K562 (cell line): Measurements from ENCODE around the gene C2CD4D. TPM values are rescaled to one million over a fixed set of nuclear protein-coding genes. Genes with fewer than 3 reads are reported as not detected.

Source experiments
- C11orf30 ChIP-seq: fragments of 450-650 bp; IDR thresholded peaks from 2 replicates; pipeline ENCODE4 v1.6.1; 2016; ENCODE audit warnings: low read depth, mild to moderate bottlenecking
- CEBPB ChIP-seq: fragments of 450-650 bp; IDR thresholded peaks from 2 replicates; pipeline ENCODE4 v1.6.1; 2016; ENCODE audit warnings: missing genetic modification characterization, missing compliant biosample characterization
- GATAD2B ChIP-seq: fragments of 450-650 bp; IDR thresholded peaks from 2 replicates; pipeline ENCODE4 v1.6.1; 2017; ENCODE audit warnings: mild to moderate bottlenecking, borderline replicate concordance
- KAT8 ChIP-seq: fragments of 450-650 bp; IDR thresholded peaks from 2 replicates; pipeline ENCODE4 v1.6.1; 2016; ENCODE audit warnings: low read depth, mild to moderate bottlenecking
- MCM3 ChIP-seq: fragments of 450-650 bp; IDR thresholded peaks from 2 replicates; pipeline ENCODE4 v1.6.1; 2016
- SMARCC2 ChIP-seq: fragments of 450-650 bp; IDR thresholded peaks from 2 replicates; pipeline ENCODE4 v1.6.1; 2017; ENCODE audit warnings: antibody characterized with exemption, moderate library complexity, mild to moderate bottlenecking, low read depth
- WHSC1 ChIP-seq: IDR thresholded peaks from one replicate; pipeline ENCODE4 v1.6.1; 2012; ENCODE audit warnings: low read length, control low read depth, inconsistent platforms
- ZNF354B ChIP-seq: fragments of 250-450 bp; sonication (Bioruptor Pico); IDR thresholded peaks from 2 replicates; pipeline ENCODE4 v1.4.0; 2020
- polyA plus RNA-seq, 8 experiments: library from polyadenylated mRNA; depleted of rRNA in 4 of 8; stranded (reverse) in 5 of 8; unstranded in 3 of 8; fragments of >200 nt; fragmentation: Nextera tagmentation in 2 of 8; fragmentation: Illumina TruSeq in 1 of 8; extraction: Ambion mirVana in 2 of 8; extraction: Trizol in 1 of 8; gene quantifications; 2 replicates each; pipeline versions ENCODE4 v1.2.1 to v1.2.3, GENCODE V29; 2011 to 2014; ENCODE audit warnings: inconsistent platforms in 1 of 8, missing spikeins in 1 of 8
- total RNA-seq, 7 experiments: library from RNA; depleted of rRNA in 6 of 7; stranded (reverse); fragments of >200 nt in 6 of 7; fragmentation: Illumina TruSeq in 2 of 7; extraction: Trizol in 2 of 7; gene quantifications; 2 replicates each; pipeline versions ENCODE4 v1.2.1 to v1.2.3, GENCODE V29; 2011 to 2021; ENCODE audit warnings: low replicate concordance in 1 of 7
- TF ChIP-seq, protein P1 (sequence below): fragments of 200-600 bp; sonication (generic); IDR thresholded peaks from one replicate; pipeline ENCODE4 v1.6.1; 2012; ENCODE audit warnings: mild to moderate bottlenecking, low read depth, low read length, inconsistent platforms

C2CD4D gene
- total and polyA plus RNA-seq, 9 of the 15 experiments (the other 6 are each of a cell fraction or from before 2014, with no cell fraction given) = not detected

DNA sequence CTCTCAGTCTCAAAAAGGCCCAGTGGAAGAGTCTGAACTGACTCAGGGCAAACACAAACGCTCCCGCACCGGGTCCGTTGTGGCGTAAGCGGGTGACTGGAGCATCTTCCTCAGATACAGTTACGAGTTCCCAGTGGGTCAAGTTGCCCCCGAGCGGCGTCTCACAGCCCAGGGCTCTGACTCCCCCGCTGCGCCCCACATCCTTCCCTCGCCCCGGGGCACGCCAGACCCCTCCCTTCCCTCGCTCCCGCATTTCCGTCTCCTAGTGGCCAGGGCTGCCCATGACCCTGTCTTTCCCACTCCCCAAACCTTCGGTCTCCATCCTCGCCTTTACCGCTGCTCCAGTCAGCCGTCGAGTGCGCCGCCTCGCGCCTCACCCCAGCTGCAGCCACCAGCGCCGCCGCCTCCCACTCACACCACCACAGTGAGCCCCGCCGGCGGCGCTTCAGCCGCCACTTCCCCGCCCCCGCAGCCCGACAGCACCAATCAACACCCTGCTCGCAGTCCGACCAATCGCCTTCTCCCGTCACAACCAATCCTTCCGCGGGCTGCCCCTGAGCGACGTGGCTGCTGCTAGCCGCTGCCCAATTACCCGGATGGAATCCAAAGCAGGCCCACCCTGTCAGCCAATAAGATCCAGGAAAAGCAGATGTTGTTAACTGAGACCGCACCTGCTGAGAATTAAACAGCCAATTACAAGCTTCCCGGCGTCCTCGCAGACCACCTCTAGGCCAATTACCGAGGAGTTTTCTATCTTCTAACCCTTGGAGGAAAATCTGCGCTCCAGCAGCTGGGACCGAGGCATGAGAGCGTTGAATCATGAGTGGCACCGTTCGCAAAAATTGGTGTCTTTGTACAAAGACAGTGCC, 49.3 kb downstream of the C2CD4D start, which contains the start of gene TDRKH (continued):
- no peak for TF ChIP-seq SMARCC2
- TF ChIP-seq KAT8 = no peak
- TF ChIP-seq GATAD2B = no peak
- TF ChIP-seq ZNF354B (CRISPR knock-in tag) = no peak
- peak; percentile 75 for TF ChIP-seq C11orf30
- TF ChIP-seq, protein P1, sequence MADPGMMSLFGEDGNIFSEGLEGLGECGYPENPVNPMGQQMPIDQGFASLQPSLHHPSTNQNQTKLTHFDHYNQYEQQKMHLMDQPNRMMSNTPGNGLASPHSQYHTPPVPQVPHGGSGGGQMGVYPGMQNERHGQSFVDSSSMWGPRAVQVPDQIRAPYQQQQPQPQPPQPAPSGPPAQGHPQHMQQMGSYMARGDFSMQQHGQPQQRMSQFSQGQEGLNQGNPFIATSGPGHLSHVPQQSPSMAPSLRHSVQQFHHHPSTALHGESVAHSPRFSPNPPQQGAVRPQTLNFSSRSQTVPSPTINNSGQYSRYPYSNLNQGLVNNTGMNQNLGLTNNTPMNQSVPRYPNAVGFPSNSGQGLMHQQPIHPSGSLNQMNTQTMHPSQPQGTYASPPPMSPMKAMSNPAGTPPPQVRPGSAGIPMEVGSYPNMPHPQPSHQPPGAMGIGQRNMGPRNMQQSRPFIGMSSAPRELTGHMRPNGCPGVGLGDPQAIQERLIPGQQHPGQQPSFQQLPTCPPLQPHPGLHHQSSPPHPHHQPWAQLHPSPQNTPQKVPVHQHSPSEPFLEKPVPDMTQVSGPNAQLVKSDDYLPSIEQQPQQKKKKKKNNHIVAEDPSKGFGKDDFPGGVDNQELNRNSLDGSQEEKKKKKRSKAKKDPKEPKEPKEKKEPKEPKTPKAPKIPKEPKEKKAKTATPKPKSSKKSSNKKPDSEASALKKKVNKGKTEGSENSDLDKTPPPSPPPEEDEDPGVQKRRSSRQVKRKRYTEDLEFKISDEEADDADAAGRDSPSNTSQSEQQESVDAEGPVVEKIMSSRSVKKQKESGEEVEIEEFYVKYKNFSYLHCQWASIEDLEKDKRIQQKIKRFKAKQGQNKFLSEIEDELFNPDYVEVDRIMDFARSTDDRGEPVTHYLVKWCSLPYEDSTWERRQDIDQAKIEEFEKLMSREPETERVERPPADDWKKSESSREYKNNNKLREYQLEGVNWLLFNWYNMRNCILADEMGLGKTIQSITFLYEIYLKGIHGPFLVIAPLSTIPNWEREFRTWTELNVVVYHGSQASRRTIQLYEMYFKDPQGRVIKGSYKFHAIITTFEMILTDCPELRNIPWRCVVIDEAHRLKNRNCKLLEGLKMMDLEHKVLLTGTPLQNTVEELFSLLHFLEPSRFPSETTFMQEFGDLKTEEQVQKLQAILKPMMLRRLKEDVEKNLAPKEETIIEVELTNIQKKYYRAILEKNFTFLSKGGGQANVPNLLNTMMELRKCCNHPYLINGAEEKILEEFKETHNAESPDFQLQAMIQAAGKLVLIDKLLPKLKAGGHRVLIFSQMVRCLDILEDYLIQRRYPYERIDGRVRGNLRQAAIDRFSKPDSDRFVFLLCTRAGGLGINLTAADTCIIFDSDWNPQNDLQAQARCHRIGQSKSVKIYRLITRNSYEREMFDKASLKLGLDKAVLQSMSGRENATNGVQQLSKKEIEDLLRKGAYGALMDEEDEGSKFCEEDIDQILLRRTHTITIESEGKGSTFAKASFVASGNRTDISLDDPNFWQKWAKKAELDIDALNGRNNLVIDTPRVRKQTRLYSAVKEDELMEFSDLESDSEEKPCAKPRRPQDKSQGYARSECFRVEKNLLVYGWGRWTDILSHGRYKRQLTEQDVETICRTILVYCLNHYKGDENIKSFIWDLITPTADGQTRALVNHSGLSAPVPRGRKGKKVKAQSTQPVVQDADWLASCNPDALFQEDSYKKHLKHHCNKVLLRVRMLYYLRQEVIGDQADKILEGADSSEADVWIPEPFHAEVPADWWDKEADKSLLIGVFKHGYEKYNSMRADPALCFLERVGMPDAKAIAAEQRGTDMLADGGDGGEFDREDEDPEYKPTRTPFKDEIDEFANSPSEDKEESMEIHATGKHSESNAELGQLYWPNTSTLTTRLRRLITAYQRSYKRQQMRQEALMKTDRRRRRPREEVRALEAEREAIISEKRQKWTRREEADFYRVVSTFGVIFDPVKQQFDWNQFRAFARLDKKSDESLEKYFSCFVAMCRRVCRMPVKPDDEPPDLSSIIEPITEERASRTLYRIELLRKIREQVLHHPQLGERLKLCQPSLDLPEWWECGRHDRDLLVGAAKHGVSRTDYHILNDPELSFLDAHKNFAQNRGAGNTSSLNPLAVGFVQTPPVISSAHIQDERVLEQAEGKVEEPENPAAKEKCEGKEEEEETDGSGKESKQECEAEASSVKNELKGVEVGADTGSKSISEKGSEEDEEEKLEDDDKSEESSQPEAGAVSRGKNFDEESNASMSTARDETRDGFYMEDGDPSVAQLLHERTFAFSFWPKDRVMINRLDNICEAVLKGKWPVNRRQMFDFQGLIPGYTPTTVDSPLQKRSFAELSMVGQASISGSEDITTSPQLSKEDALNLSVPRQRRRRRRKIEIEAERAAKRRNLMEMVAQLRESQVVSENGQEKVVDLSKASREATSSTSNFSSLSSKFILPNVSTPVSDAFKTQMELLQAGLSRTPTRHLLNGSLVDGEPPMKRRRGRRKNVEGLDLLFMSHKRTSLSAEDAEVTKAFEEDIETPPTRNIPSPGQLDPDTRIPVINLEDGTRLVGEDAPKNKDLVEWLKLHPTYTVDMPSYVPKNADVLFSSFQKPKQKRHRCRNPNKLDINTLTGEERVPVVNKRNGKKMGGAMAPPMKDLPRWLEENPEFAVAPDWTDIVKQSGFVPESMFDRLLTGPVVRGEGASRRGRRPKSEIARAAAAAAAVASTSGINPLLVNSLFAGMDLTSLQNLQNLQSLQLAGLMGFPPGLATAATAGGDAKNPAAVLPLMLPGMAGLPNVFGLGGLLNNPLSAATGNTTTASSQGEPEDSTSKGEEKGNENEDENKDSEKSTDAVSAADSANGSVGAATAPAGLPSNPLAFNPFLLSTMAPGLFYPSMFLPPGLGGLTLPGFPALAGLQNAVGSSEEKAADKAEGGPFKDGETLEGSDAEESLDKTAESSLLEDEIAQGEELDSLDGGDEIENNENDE = no peak
- no peak for TF ChIP-seq WHSC1
- no peak for TF ChIP-seq MCM3
- no peak for TF ChIP-seq CEBPB
